ENCODE data around the gene NRCAM.
"Not testable (repeated sequence)": the region's sequence is repeated elsewhere in the genome, so short reads cannot be mapped to it uniquely, and the experiment has no call there.

NRCAM gene

GRCh38 chr7:108455998-108456677, at the start of gene NRCAM:
Gene NRCAM, minus strand, starts transcription at chr7:108456436. Its CDS starts 216,372 bp downstream, at chr7:108240064.
- in situ Hi-C loops (cut with MboI; ENCODE audit: low sequenced_read_pairs), result no loop called here

DNA sequence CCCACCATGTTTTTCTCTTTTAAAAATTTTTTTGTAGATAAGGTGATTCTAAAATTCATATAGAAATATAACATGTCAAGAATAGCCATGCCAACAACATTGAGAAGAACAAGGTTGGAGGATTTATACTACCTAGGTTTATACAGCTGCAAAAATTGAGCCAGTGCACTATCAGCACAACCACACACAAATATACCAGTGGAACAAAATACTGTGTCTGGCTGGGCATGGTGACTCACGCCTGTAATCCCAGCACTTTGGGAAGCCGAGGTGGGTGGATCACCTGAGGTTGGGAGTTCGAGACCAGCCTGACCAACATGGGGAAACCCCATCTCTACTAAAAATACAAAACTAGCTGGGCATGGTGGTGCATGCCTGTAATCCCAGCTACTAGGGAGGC, 48.3 kb upstream of the NRCAM start:
- in situ Hi-C loops (cut with MboI; ENCODE audit: low sequenced_read_pairs), result not testable (repeated sequence)

GRCh38 chr7:108503112-108504026, 47.1 kb upstream of the NRCAM start:
- in situ Hi-C loops (cut with MboI; ENCODE audit: low sequenced_read_pairs), result no loop called here

- in situ Hi-C loops (cut with MboI; ENCODE audit: low sequenced_read_pairs), result no loop called here
These were observed 43.3 kb upstream of the NRCAM start for GRCh38 chr7:108499566-108499965.

GRCh38 chr7:108498481-108498880, 42.2 kb upstream of the NRCAM start:
- in situ Hi-C loops (cut with MboI; ENCODE audit: low sequenced_read_pairs), result no loop called here

DNA sequence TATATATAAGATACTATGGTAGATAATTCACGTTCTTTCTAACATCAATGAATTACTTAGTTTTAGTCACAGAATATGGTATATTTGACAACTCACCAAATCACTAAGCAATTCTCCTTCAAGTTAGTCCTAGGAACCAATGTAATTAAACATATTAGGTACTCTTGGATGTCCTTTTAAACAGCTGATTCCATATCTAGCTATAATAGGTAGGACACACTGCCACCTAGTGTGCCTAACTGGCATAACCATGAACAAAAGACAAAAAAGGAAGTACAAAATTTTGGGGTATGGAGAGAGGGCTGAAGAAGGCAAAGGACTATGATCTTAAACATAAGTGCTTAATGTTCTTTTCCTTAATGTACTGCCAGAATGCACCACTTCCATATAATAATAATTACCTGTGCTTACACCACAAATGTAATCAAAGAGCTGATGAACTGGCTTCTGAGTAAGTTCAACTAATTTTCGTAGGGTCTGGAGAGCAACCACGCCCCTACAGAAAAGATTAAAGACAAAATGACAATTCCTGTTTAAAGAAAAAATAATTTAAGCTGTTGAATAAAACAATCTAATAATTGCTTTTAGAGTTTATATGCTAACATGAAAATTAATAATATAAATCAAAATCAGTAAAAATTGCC, 41.0 kb upstream of the NRCAM start:
- in situ Hi-C loops (cut with MboI; ENCODE audit: low sequenced_read_pairs), result no loop called here

GRCh38 chr7:108492742-108493141, 36.5 kb upstream of the NRCAM start:
- in situ Hi-C loops (cut with MboI; ENCODE audit: low sequenced_read_pairs), result no loop called here

GRCh38 chr7:108488768-108489538, 32.7 kb upstream of the NRCAM start:
- in situ Hi-C loops (cut with MboI; ENCODE audit: low sequenced_read_pairs), result no loop called here

DNA sequence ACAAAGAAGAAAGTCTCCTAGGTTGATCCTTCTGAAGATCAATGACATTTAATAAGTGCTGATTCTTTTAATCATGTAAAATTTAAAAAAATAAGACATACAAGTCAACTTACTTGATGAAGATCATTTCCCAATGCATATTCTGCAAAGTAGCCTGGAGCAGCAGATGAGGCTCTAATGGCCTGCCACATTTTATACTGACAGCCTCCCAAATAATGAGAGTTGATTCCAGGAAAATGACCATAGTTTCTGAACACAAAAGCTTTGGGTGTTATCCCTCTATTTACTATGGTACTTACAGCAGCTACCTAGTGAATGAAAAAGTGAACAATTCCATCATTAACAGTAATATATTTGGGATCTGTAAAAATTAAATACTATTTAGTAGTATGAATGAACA, 31.4 kb upstream of the NRCAM start:
- in situ Hi-C loops (cut with MboI; ENCODE audit: low sequenced_read_pairs), result no loop called here

GRCh38 chr7:108486291-108486966, 30.2 kb upstream of the NRCAM start:
- in situ Hi-C loops (cut with MboI; ENCODE audit: low sequenced_read_pairs), result no loop called here

- in situ Hi-C loops (cut with MboI; ENCODE audit: low sequenced_read_pairs), result no loop called here
These were observed 27.9 kb upstream of the NRCAM start for GRCh38 chr7:108484137-108484536.

DNA sequence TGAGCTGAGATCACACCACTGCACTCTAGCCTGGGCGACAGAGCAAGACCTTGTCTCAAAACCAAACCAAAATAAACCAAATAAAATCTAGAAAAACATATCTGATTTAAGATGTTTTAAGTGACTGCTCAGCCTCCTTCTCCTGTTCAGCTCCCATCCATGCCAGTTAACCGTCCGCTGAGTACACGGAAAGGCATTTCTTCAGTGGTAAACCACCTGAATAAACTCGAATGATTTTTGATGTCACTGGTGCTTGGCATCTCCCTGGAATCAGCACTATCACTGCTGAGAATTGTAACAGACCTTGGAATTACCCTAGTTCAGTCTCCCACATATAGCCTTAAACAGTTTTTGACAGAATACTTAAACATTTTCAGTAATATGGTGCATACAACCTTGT, 24.1 kb upstream of the NRCAM start:
- in situ Hi-C loops (cut with MboI; ENCODE audit: low sequenced_read_pairs), result no loop called here

- in situ Hi-C loops (cut with MboI; ENCODE audit: low sequenced_read_pairs), result no loop called here
These were observed 23.5 kb upstream of the NRCAM start for GRCh38 chr7:108479751-108480150.

DNA sequence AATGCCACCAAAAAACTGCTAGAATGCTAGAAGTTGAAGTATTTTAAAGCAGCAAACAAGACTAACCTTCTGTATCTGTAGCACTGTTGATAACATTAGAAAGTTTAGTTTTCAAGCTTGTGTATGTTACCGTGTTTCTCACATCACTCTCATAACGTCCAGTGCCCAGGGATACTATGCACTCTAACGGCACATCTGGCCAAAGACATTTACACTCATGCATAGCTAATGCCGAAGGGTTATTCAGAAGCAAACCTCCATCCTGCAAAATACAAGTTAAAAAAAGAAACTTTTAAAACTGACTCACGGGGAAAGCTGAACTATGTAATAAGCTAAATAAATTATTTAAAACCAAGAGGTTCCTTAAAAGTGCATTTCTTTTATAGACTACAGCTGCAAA, 22.9 kb upstream of the NRCAM start:
- in situ Hi-C loops (cut with MboI; ENCODE audit: low sequenced_read_pairs), result no loop called here

GRCh38 chr7:108468246-108468645, 12.0 kb upstream of the NRCAM start:
- in situ Hi-C loops (cut with MboI; ENCODE audit: low sequenced_read_pairs), result no loop called here

DNA sequence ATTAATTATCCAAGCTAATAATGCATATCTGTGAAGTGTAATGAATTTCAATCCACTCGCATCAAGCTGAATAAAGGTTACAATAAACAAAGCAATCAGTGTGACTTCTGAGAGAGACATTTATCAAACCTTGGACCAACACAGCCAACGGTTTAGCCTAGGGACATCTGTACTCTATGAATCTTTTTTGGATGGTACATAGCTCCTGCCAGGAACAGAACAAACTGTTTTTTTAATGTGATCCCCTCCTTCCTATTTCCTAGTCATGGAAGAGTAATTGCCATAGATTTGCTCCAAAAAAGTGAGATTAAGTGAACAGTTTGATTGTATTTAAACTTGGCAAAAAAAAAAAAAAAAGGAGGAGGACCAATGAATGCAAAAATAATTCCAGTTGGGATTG, 11.2 kb upstream of the NRCAM start:
- in situ Hi-C loops (cut with MboI; ENCODE audit: low sequenced_read_pairs), result no loop called here

GRCh38 chr7:108466322-108466721, 10.1 kb upstream of the NRCAM start:
- in situ Hi-C loops (cut with MboI; ENCODE audit: low sequenced_read_pairs), result not testable (repeated sequence)

- in situ Hi-C loops (cut with MboI; ENCODE audit: low sequenced_read_pairs), result no loop called here
These were observed 8.5 kb upstream of the NRCAM start for GRCh38 chr7:108464743-108465142.

GRCh38 chr7:108463613-108464012, 7.4 kb upstream of the NRCAM start:
- in situ Hi-C loops (cut with MboI; ENCODE audit: low sequenced_read_pairs), result no loop called here

GRCh38 chr7:108461840-108462239, 5.6 kb upstream of the NRCAM start:
- in situ Hi-C loops (cut with MboI; ENCODE audit: low sequenced_read_pairs), result no loop called here
